Transverse colon (tissue), 4 donors: ENCODE measurements around the gene ADGRL2.

ENCODE experiments used
- CTCF ChIP-seq, 5 experiments: fragments of 200-600 bp in 3 of 5; fragments of 450-650 bp in 2 of 5; sonication (generic) in 3 of 5; IDR thresholded peaks; 1 replicate in 2 of 5; 2 replicates in 3 of 5; pipeline ENCODE4 v1.5.1; 2016 to 2017; ENCODE audit warnings: antibody characterized with exemption in 5 of 5, inconsistent platforms in 3 of 5, mild to moderate bottlenecking in 2 of 5, moderate library complexity in 1 of 5
- POLR2AphosphoS5 ChIP-seq, 3 donors: sonication (generic); formaldehyde crosslinking; IDR thresholded peaks; one replicate each; pipeline ENCODE4 v1.6.1; 2016; ENCODE audit warnings: antibody characterized with exemption in 3 of 3

- TF ChIP-seq CTCF (IDR thresholded peaks at IDR 0.05) = no peak
- no peak for TF ChIP-seq POLR2AphosphoS5 (IDR thresholded peaks at IDR 0.05)
Measured at GRCh38 chr1:81874940-81875339, 74.2 kb downstream of the ADGRL2 start.
